K562 (cell line): ENCODE data around the gene SCMH1. TPM values are rescaled to one million over a fixed set of nuclear protein-coding genes. Genes with fewer than 3 reads are reported as not detected.

ENCODE experiments used
- ATAC-seq: fragments of 200-7000 bp; cut with Tn5 transposase; 3 replicates; pipeline ENCODE4 v1.9.1; 2020; ENCODE audit warnings: moderate library complexity
- BruUV-seq: library from RNA; stranded (reverse); fragments of 400-500 nt; replicated peaks from 2 replicates; lab custom pipeline; 2021; lab: Mats Ljungman, UMichigan
- CTCF ChIA-PET: fragments of 300-600 bp; formaldehyde crosslinking; extraction: SDS; loops from one replicate; lab custom pipeline; 2021; ENCODE audit warnings: low intra/inter-chr PET ratio; lab: Yijun Ruan, JAX
- POLR2A ChIA-PET: fragments of 300-600, 350-650 bp; sonication (Branson Sonifier 250); formaldehyde crosslinking; extraction: SDS; loops from one replicate; lab custom pipeline; 2021; ENCODE audit warnings: antibody characterized with exemption, inconsistent platforms; lab: Yijun Ruan, JAX
- DNase-seq, 4 experiments: peaks; one replicate each; pipeline versions ENCODE4 v3.0.0 to v3.0.0-alpha.2; 2011 to 2018; ENCODE audit warnings: low spot score in 3 of 4, mixed read lengths in 3 of 4; ENCODE audit errors: extremely low read depth in 1 of 4
- FAIRE-seq: peaks from 2 replicates; lab custom pipeline; 2011; peaks lifted over from hg19 to GRCh38; lab: Jason Lieb, UNC
- H2AFZ ChIP-seq: 2 replicates; pipeline ENCODE4 v1.6.0; 2011; ENCODE audit warnings: low read depth, low read length, control low read depth, inconsistent platforms
- H3K27ac ChIP-seq: fragments of 200-600 bp; 3 replicates; pipeline ENCODE4 v1.8.0; 2011; ENCODE audit warnings: low read depth, mild to moderate bottlenecking, control low read depth, inconsistent platforms, low read length, moderate library complexity, mixed read lengths; ENCODE audit errors: extremely low read depth
- H3K27me3 ChIP-seq, 2 experiments: fragments of 300-600 bp in 1 of 2; 2 replicates in 1 of 2; 3 replicates in 1 of 2; pipeline versions ENCODE4 v1.6.0 to v1.8.0; 2011; ENCODE audit warnings: inconsistent platforms in 2 of 2, low read length in 2 of 2, mild to moderate bottlenecking in 1 of 2, mixed read lengths in 1 of 2, moderate library complexity in 1 of 2; ENCODE audit not compliant: control insufficient read depth in 2 of 2, insufficient read depth in 2 of 2
- H3K36me3 ChIP-seq: fragments of 300-600 bp; 3 replicates; pipeline ENCODE4 v1.8.0; 2011; ENCODE audit warnings: mild to moderate bottlenecking, low read length, inconsistent platforms; ENCODE audit not compliant: control insufficient read depth, insufficient read depth
- H3K4me1 ChIP-seq, 2 experiments: fragments of 200-600 bp in 1 of 2; replicated peaks in 1 of 2; 2 replicates in 1 of 2; 3 replicates in 1 of 2; pipeline versions ENCODE4 v1.5.1 to v1.8.0; 2011; ENCODE audit warnings: inconsistent platforms in 2 of 2, low read length in 2 of 2, mild to moderate bottlenecking in 1 of 2, mixed read lengths in 1 of 2, moderate library complexity in 1 of 2; ENCODE audit not compliant: control insufficient read depth in 2 of 2, insufficient read depth in 2 of 2
- H3K4me2 ChIP-seq: 2 replicates; pipeline ENCODE4 v1.6.1; 2011; ENCODE audit warnings: low read length, control low read depth, inconsistent platforms, mixed read lengths; ENCODE audit not compliant: insufficient read depth
- H3K4me3 ChIP-seq: fragments of 200-600 bp; sonication (generic), shearing (Covaris generic); 2 replicates; pipeline ENCODE4 v1.5.1; 2016; ENCODE audit warnings: control low read depth, inconsistent platforms
- H3K79me2 ChIP-seq: fragments of 200-600 bp; 3 replicates; pipeline ENCODE4 v1.8.0; 2011; ENCODE audit warnings: low read length, inconsistent platforms; ENCODE audit not compliant: control insufficient read depth, insufficient read depth
- H3K9ac ChIP-seq, 2 experiments: 2 replicates each; pipeline versions ENCODE4 v1.6.0 to v1.6.1; 2011; ENCODE audit warnings: low read depth in 2 of 2, low read length in 2 of 2, control low read depth in 1 of 2, inconsistent platforms in 1 of 2, mild to moderate bottlenecking in 1 of 2, mixed read lengths in 1 of 2; ENCODE audit not compliant: insufficient read depth in 1 of 2
- H3K9me1 ChIP-seq: one replicate; pipeline ENCODE4 v1.6.0; 2011; ENCODE audit warnings: inconsistent platforms, mild to moderate bottlenecking, low read length, moderate library complexity; ENCODE audit not compliant: control insufficient read depth, insufficient read depth
- H3K9me3 ChIP-seq: replicated peaks from 2 replicates; pipeline ENCODE4 v1.5.1; 2011; ENCODE audit warnings: low read depth, low read length, inconsistent platforms; ENCODE audit not compliant: control insufficient read depth, insufficient read depth
- H4K20me1 ChIP-seq: replicated peaks from 2 replicates; pipeline ENCODE4 v1.6.1; 2011; ENCODE audit warnings: low read length, inconsistent platforms, mixed read lengths; ENCODE audit not compliant: control insufficient read depth, insufficient read depth
- FOXK1 ChIP-seq: sonication (generic); formaldehyde crosslinking; IDR thresholded peaks from 2 replicates; pipeline ENCODE4 v1.8.0; 2022; ENCODE audit warnings: missing genetic modification reagents, mild to moderate bottlenecking, borderline replicate concordance
- MNT ChIP-seq, 2 experiments: fragments of 450-650 bp; conservative IDR thresholded peaks; 2 replicates each; pipeline ENCODE4 v1.6.1; 2017; ENCODE audit warnings: mild to moderate bottlenecking in 2 of 2, moderate library complexity in 2 of 2
- RB1 ChIP-seq: fragments of 450-650 bp; IDR thresholded peaks from 2 replicates; pipeline ENCODE4 v1.6.1; 2017; ENCODE audit warnings: low read depth, mild to moderate bottlenecking
- TSC22D4 ChIP-seq: fragments of 450-650 bp; IDR thresholded peaks from 2 replicates; pipeline ENCODE4 v1.6.1; 2016; ENCODE audit warnings: missing genetic modification characterization, missing biosample characterization, control low read depth
- ZNF778 ChIP-seq: fragments of 450-650 bp; formaldehyde crosslinking; IDR thresholded peaks from 2 replicates; pipeline ENCODE4 v1.4.0; 2020; ENCODE audit warnings: mild to moderate bottlenecking, moderate library complexity
- in situ Hi-C: fragments of 300-500 bp; cut with MboI; formaldehyde crosslinking; loops from 4 replicates; pipeline ENCODE4 v1.15.0; 2018; ENCODE audit warnings: inconsistent platforms, mixed read lengths
- intact Hi-C: fragments of 100-400 bp; cut with micrococcal nuclease; formaldehyde crosslinking; loops from 2 replicates; pipeline ENCODE4 v1.14.2; 2022
- polyA plus RNA-seq, 8 experiments: library from polyadenylated mRNA; depleted of rRNA in 4 of 8; stranded (reverse) in 5 of 8; unstranded in 3 of 8; fragments of >200 nt; fragmentation: Nextera tagmentation in 2 of 8; fragmentation: Illumina TruSeq in 1 of 8; extraction: Ambion mirVana in 2 of 8; extraction: Trizol in 1 of 8; gene quantifications; 2 replicates each; pipeline versions ENCODE4 v1.2.1 to v1.2.3, GENCODE V29; 2011 to 2014; ENCODE audit warnings: inconsistent platforms in 1 of 8, missing spikeins in 1 of 8
- total RNA-seq, 7 experiments: library from RNA; depleted of rRNA in 6 of 7; stranded (reverse); fragments of >200 nt in 6 of 7; fragmentation: Illumina TruSeq in 2 of 7; extraction: Trizol in 2 of 7; gene quantifications; 2 replicates each; pipeline versions ENCODE4 v1.2.1 to v1.2.3, GENCODE V29; 2011 to 2021; ENCODE audit warnings: low replicate concordance in 1 of 7
- TF ChIP-seq, protein P1 (sequence below): fragments of 250-450 bp; sonication (Bioruptor Pico); IDR thresholded peaks from 2 replicates; pipeline ENCODE4 v1.8.0; 2022; ENCODE audit warnings: moderate library complexity, mild to moderate bottlenecking, inconsistent platforms

The SCMH1 gene
- total and polyA plus RNA-seq, 9 of the 15 experiments (the other 6 are each of a cell fraction or from before 2014, with no cell fraction given), result 8.5 to 37.0 (median 26.8) TPM

DNA sequence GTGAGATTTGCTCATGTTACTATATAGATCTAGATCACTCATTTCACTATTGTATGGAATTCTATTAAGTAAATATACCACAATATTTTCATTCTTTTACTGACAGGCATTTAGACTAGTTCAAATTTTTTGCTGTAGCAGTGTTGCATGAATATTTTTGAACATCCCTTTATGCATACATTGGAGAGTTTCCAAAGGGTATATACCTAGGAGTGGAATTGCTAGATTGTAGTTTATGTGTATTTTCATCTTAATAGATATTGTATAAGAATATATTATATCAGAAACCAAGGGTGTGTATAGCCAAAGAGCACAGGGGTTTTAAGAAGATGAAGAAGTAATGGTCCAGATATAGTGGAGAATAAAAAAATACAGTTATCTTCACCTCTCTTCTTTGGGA, 6.2 kb downstream of the SCMH1 start:
- Histone ChIP-seq H4K20me1 (peaks cover 24% of the 10 kb centered on the region), H3K4me2 (no peak overlapping the region), H3K9me1 (no peaks in the 10 kb centered on the region), H3K9me3 (no peaks in the 10 kb centered on the region), H2AFZ (no peak overlapping the region), H3K4me1 (peaks cover 10 to 29% of the 10 kb centered on the region in 2 experiments; a peak in 4 of 5 replicates), H3K36me3 (no peaks in the 10 kb centered on the region), H3K27ac (no peak overlapping the region), H3K79me2 (peaks cover 63% of the 10 kb centered on the region), H3K4me3 (no peak overlapping the region), H3K9ac (no peak overlapping the region), H3K27me3 (no peaks in the 10 kb centered on the region)
- FAIRE-seq (no peak), ATAC-seq (no peak), DNase-seq (no peak)
- BruUV-seq, result no TSS peak
- in situ Hi-C loops, result no loop called here
- intact Hi-C loops, result no loop called here
- ChIA-PET CTCF (no interaction called here), POLR2A (no interaction called here)
- no peak for TF ChIP-seq ZNF778 (CRISPR knock-in tag)
- TF ChIP-seq, protein P1, sequence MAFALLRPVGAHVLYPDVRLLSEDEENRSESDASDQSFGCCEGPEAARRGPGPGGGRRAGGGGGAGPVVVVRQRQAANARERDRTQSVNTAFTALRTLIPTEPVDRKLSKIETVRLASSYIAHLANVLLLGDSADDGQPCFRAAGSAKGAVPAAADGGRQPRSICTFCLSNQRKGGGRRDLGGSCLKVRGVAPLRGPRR, result no peak
- TF ChIP-seq FOXK1 (CRISPR knock-in tag), result no peak
- no peak for TF ChIP-seq TSC22D4 (tag)
- TF ChIP-seq RB1, result no peak
- no peak for TF ChIP-seq MNT (conservative IDR thresholded peaks at IDR 0.05)
